ENCODE results near the gene APOBEC3H. TPM values are rescaled to one million over a fixed set of nuclear protein-coding genes. Genes with fewer than 3 reads are reported as not detected.

The APOBEC3H gene
- total RNA-seq, 1 experiment from 2014 or later: not detected

DNA sequence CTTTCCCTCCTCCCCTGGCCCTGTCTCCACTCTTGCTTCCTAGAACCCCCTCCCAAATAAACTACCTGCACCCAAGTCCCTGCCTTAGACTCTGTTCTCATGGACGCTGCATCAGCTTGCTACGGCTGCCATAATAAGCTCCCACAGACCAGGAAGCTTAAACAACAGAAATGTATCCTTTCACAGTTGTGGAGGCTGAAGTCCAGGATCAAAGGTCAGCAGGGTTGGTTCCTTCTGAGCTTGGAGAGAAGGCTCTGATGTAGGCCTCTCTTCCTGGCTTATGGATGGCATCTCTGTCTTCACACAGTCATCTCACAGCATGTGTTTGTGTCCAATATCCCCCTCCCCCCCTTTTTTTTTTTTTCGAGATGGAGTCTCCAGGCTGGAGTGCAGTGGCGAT is 32.0 kb downstream of the APOBEC3H start:
- H3K36me3 ChIP-seq (ENCODE audit: control insufficient read depth, insufficient read depth, low read length): no peaks in the 10 kb centered on the region
- H3K9me3 ChIP-seq (ENCODE audit: control insufficient read depth, insufficient read depth, low read depth, low read length): no peaks in the 10 kb centered on the region
- intact Hi-C loops (cut with micrococcal nuclease; ENCODE audit: unreplicated experiment) (no loop called here), in situ Hi-C loops (cut with HindIII; ENCODE audit: low pct_unique_long_range_greater_than_20kb, low sequenced_read_pairs) (no loop called here)
- CTCF ChIA-PET: no interaction called here
- no peak for DNase-seq (ENCODE audit: low read depth, low spot score)
- H3K27ac ChIP-seq (ENCODE audit: low read length): no peak overlapping the region
- H3K4me1 ChIP-seq (ENCODE audit: control insufficient read depth, insufficient read depth, low read length): peaks cover 7% of the 10 kb centered on the region; the same call in 1 of the 2 replicates
- H3K27me3 ChIP-seq (ENCODE audit: control insufficient read depth, insufficient read depth, low read length): no peaks in the 10 kb centered on the region
- POLR2A ChIA-PET: no interaction called here
- no peak for ATAC-seq
- H3K4me3 ChIP-seq (ENCODE audit: low read depth in 2 of 2, low read length in 2 of 2): no peak overlapping the region
- TF ChIP-seq POLR2AphosphoS5 (IDR thresholded peaks at IDR 0.05; ENCODE audit: low read depth, low read length) (no peak), CTCF (IDR thresholded peaks at IDR 0.05) (no peak), SIN3A (IDR thresholded peaks at IDR 0.05; ENCODE audit: borderline replicate concordance, insufficient read depth, low read depth, low read length) (no peak), TCF7L2 (IDR thresholded peaks at IDR 0.05; ENCODE audit: low read depth, low read length) (no peak)
- TF ChIP-seq, protein P1, sequence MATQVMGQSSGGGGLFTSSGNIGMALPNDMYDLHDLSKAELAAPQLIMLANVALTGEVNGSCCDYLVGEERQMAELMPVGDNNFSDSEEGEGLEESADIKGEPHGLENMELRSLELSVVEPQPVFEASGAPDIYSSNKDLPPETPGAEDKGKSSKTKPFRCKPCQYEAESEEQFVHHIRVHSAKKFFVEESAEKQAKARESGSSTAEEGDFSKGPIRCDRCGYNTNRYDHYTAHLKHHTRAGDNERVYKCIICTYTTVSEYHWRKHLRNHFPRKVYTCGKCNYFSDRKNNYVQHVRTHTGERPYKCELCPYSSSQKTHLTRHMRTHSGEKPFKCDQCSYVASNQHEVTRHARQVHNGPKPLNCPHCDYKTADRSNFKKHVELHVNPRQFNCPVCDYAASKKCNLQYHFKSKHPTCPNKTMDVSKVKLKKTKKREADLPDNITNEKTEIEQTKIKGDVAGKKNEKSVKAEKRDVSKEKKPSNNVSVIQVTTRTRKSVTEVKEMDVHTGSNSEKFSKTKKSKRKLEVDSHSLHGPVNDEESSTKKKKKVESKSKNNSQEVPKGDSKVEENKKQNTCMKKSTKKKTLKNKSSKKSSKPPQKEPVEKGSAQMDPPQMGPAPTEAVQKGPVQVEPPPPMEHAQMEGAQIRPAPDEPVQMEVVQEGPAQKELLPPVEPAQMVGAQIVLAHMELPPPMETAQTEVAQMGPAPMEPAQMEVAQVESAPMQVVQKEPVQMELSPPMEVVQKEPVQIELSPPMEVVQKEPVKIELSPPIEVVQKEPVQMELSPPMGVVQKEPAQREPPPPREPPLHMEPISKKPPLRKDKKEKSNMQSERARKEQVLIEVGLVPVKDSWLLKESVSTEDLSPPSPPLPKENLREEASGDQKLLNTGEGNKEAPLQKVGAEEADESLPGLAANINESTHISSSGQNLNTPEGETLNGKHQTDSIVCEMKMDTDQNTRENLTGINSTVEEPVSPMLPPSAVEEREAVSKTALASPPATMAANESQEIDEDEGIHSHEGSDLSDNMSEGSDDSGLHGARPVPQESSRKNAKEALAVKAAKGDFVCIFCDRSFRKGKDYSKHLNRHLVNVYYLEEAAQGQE (IDR thresholded peaks at IDR 0.05; ENCODE audit: insufficient read depth in 1 of 2, low read depth in 2 of 2, low read length in 1 of 2): no peak
- BruUV-seq (replicated peaks): no TSS peak

- no peak for TF ChIP-seq POLR2AphosphoS5 (IDR thresholded peaks at IDR 0.05; ENCODE audit: low read depth, low read length)
- TF ChIP-seq, protein P1 (IDR thresholded peaks at IDR 0.05; ENCODE audit: insufficient read depth in 1 of 2, low read depth in 2 of 2, low read length in 1 of 2): no peak
- TF ChIP-seq SIN3A (IDR thresholded peaks at IDR 0.05; ENCODE audit: borderline replicate concordance, insufficient read depth, low read depth, low read length): no peak
- no peak for TF ChIP-seq TCF7L2 (IDR thresholded peaks at IDR 0.05; ENCODE audit: low read depth, low read length)
- TF ChIP-seq CTCF (IDR thresholded peaks at IDR 0.05): no peak
- no peak for DNase-seq (ENCODE audit: low read depth, low spot score)
- Histone ChIP-seq H3K27ac (ENCODE audit: low read length) (no peak overlapping the region), H3K27me3 (ENCODE audit: control insufficient read depth, insufficient read depth, low read length) (no peaks in the 10 kb centered on the region), H3K36me3 (ENCODE audit: control insufficient read depth, insufficient read depth, low read length) (no peaks in the 10 kb centered on the region), H3K9me3 (ENCODE audit: control insufficient read depth, insufficient read depth, low read depth, low read length) (no peaks in the 10 kb centered on the region), H3K4me3 (ENCODE audit: low read depth in 2 of 2, low read length in 2 of 2) (no peak overlapping the region), H3K4me1 (ENCODE audit: control insufficient read depth, insufficient read depth, low read length) (peaks cover 7% of the 10 kb centered on the region; the same call in 1 of the 2 replicates)
- intact Hi-C loops (cut with micrococcal nuclease; ENCODE audit: unreplicated experiment): no loop called here
- POLR2A ChIA-PET: no interaction called here
- BruUV-seq (replicated peaks): no TSS peak
- in situ Hi-C loops (cut with HindIII; ENCODE audit: low pct_unique_long_range_greater_than_20kb, low sequenced_read_pairs): no loop called here
- ATAC-seq: no peak
- CTCF ChIA-PET: no interaction called here
Observed at GRCh38 chr22:39129746-39130145, 32.7 kb downstream of the APOBEC3H start.

Measured in Panc1 (cell line).